Stomach (tissue), 9 donors: ENCODE results near the gene HOXD10. TPM values are rescaled to one million over a fixed set of nuclear protein-coding genes. Genes with fewer than 3 reads are reported as not detected.

Experiments
- DNase-seq, 2 donors: peaks; one replicate each; pipeline versions ENCODE4 v3.0.0 to v3.0.0-alpha.2; 2013 to 2019
- H3K27ac ChIP-seq, 5 donors: fragments of 200-600 bp in 4 of 5; sonication (generic) in 4 of 5; one replicate each; pipeline ENCODE4 v1.5.1; 2013 to 2019; ENCODE audit warnings: mild to moderate bottlenecking in 1 of 5, moderate library complexity in 1 of 5
- H3K27me3 ChIP-seq, 3 donors: fragments of 200-600 bp; sonication (generic); one replicate each; pipeline ENCODE4 v1.5.1; 2017 to 2019; ENCODE audit warnings: mixed run types in 1 of 3
- H3K36me3 ChIP-seq, 4 donors: fragments of 200-600 bp; sonication (generic); 1 replicate in 3 of 4; 2 replicates in 1 of 4; pipeline ENCODE4 v1.5.1; 2016 to 2019
- H3K4me1 ChIP-seq, 4 donors: fragments of 200-600 bp; sonication (generic); one replicate each; pipeline ENCODE4 v1.5.1; 2016 to 2019
- H3K4me3 ChIP-seq, 4 donors: fragments of 200-600 bp; sonication (generic) in 3 of 4; one replicate each; pipeline ENCODE4 v1.5.1; 2016 to 2019; ENCODE audit warnings: mild to moderate bottlenecking in 1 of 4
- H3K9me3 ChIP-seq, 4 donors: fragments of 200-600 bp; sonication (generic); one replicate each; pipeline ENCODE4 v1.5.1; 2016 to 2019
- EP300 ChIP-seq: sonication (generic); formaldehyde crosslinking; IDR thresholded peaks from one replicate; pipeline ENCODE4 v1.6.1; 2017; ENCODE audit warnings: antibody characterized with exemption
- POLR2A ChIP-seq, 4 donors: fragments of 450-650 bp; IDR thresholded peaks; one replicate each; pipeline ENCODE4 v1.6.1; 2016; ENCODE audit warnings: antibody characterized with exemption in 4 of 4, control low read depth in 2 of 4, mild to moderate bottlenecking in 1 of 4, moderate library complexity in 1 of 4
- POLR2AphosphoS5 ChIP-seq, 3 donors: sonication (generic); formaldehyde crosslinking; IDR thresholded peaks; one replicate each; pipeline ENCODE4 v1.6.1; 2016; ENCODE audit warnings: antibody characterized with exemption in 3 of 3
- WGBS, 5 donors: extraction: QIAGEN DNeasy Blood & Tissue Kit in 3 of 5; methylation state at CpG; one replicate each; pipeline versions ENCODE4 v1.1.5 to v1.1.7; 2013 to 2018; 5-methylcytosine and 5-hydroxymethylcytosine counted together
- intact Hi-C: fragments of 100-400 bp; cut with DNase I; formaldehyde crosslinking; loops from one replicate; pipeline ENCODE4 v1.15.1; 2023; ENCODE audit warnings: low total_unique reads
- polyA plus RNA-seq, 3 donors: library from polyadenylated mRNA; stranded (reverse); fragments of 200-250 nt; gene quantifications; one replicate each; pipeline ENCODE4 v1.2.3, GENCODE V29; 2013
- total RNA-seq, 5 donors: library from RNA; depleted of rRNA; stranded (reverse); fragments of >200 nt; gene quantifications; one replicate each; pipeline versions ENCODE4 v1.1.0 to v1.2.3, GENCODE V29; 2014 to 2016
- TF ChIP-seq, protein P1 (sequence below), 7 experiments: fragments of 450-650 bp in 4 of 7; fragments of 200-600 bp in 3 of 7; sonication (generic) in 3 of 7; IDR thresholded peaks; one replicate each; pipeline ENCODE4 v1.5.1; 2016 to 2019; ENCODE audit warnings: antibody characterized with exemption in 7 of 7, control low read depth in 2 of 7, mild to moderate bottlenecking in 1 of 7
- donor health status: healthy with polysubstance abuse.
- donor health status: Bipolar disorder and iron deficiency.
- donor health status: healthy.

The HOXD10 gene
- total and polyA plus RNA-seq, 8 donors, result 2.6 TPM; not detected in 7

DNA sequence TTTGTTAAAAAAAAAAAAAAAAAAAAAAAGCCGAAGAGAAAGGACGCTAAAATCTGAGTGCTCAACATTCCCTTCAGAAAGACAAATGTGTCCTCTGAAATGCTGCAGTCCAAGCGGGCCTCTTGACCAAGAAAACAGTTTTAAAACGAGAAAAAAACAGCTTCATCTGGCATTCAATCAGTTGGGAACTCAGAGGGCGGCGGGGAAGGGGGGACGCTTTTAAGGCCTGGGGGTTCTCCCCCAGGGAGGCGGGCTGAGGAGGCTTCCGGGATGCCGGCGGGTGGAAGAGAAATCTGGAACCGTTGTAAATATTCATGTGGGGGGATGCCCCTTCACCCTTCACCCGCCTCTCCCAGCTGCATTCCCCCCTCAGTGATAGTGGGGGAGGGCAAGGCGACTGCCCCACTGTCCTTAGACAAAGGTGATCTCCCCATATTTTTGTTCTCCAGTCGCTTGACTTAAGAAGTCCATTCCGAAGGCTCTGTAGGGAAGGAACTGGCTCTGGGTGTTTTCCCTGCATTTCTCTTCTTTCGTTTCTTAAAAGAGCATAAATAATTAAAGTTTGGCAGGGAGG is 12.7 kb upstream of the HOXD10 start:
- Histone ChIP-seq H3K27me3 (peaks cover 61 to 100% (median 99%) of the 10 kb centered on the region in 3 donors), H3K36me3 (no peaks in the 10 kb centered on the region), H3K4me1 (peaks cover 30 to 69% (median 44%) of the 10 kb centered on the region in 4 donors), H3K27ac (no peak overlapping the region), H3K4me3 (no peak overlapping the region), H3K9me3 (peaks cover 0 to 21% (median 0%) of the 10 kb centered on the region in 4 donors)
- intact Hi-C loops, result no loop called here
- 6 to 9% (median 7%) methylated on average over 17 of the region's 17 CpGs for WGBS, 5 donors
- TF ChIP-seq POLR2A (IDR thresholded peaks at IDR 0.05) (no peak), EP300 (no peak), POLR2AphosphoS5 (IDR thresholded peaks at IDR 0.05) (no peak)
- TF ChIP-seq, protein P1, sequence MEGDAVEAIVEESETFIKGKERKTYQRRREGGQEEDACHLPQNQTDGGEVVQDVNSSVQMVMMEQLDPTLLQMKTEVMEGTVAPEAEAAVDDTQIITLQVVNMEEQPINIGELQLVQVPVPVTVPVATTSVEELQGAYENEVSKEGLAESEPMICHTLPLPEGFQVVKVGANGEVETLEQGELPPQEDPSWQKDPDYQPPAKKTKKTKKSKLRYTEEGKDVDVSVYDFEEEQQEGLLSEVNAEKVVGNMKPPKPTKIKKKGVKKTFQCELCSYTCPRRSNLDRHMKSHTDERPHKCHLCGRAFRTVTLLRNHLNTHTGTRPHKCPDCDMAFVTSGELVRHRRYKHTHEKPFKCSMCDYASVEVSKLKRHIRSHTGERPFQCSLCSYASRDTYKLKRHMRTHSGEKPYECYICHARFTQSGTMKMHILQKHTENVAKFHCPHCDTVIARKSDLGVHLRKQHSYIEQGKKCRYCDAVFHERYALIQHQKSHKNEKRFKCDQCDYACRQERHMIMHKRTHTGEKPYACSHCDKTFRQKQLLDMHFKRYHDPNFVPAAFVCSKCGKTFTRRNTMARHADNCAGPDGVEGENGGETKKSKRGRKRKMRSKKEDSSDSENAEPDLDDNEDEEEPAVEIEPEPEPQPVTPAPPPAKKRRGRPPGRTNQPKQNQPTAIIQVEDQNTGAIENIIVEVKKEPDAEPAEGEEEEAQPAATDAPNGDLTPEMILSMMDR (IDR thresholded peaks at IDR 0.05), result no peak
- DNase-seq, result no peak

DNA sequence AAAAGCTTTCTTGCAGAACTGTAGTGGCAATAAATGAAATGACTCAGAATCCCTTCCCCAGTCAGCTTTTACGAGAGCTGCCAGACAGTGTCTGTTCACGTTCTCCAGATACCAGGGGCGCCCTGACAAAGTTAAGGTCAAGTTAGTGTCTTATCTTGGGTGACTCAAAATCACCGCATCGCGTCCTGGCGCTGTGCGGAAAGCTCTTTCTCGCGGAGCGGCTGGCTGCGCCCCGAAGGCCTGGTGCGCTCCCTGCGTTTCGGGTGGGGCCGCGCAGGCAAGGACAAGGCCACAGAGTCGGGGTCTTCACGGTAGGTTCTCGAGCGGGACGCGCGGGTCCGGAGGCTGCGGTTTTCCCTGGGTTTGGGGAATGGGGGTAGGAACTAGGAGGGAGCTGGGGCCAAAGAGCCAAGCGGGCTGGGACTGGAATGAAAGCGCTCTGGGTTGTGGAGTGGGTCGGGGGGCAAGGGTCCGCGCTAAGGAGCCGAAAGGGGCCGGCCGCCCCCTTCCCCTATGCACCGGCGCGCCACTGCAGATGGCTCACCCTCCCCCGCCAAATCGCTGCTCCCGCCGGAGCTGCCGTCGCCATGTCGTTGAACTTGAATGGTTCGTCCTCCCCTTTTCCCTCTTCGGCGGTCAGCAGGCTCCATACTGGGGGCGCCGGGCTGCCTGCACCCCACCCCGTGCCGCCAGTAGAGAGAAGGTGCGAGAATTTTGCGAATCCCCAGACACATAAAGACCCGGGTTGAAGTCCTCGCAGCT is 12.1 kb upstream of the HOXD10 start:
- Histone ChIP-seq H3K4me1 (peaks cover 30 to 67% (median 46%) of the 10 kb centered on the region in 4 donors), H3K27ac (no peak overlapping the region), H3K36me3 (no peaks in the 10 kb centered on the region), H3K27me3 (peaks cover 59 to 100% (median 99%) of the 10 kb centered on the region in 3 donors), H3K4me3 (peak overlapping the region in 1 of 4 donors; percentile 28), H3K9me3 (peaks cover 0 to 25% (median 0%) of the 10 kb centered on the region in 4 donors)
- no peak for DNase-seq
- TF ChIP-seq POLR2AphosphoS5 (IDR thresholded peaks at IDR 0.05), result no peak
- TF ChIP-seq EP300, result no peak
- TF ChIP-seq POLR2A (IDR thresholded peaks at IDR 0.05), result no peak
- TF ChIP-seq, protein P1 (IDR thresholded peaks at IDR 0.05), result no peak
- intact Hi-C loops, result no loop called here
- WGBS, 5 donors, result 2 to 10% (median 6%) methylated on average over 43 to 56 of the region's 56 CpGs

DNA sequence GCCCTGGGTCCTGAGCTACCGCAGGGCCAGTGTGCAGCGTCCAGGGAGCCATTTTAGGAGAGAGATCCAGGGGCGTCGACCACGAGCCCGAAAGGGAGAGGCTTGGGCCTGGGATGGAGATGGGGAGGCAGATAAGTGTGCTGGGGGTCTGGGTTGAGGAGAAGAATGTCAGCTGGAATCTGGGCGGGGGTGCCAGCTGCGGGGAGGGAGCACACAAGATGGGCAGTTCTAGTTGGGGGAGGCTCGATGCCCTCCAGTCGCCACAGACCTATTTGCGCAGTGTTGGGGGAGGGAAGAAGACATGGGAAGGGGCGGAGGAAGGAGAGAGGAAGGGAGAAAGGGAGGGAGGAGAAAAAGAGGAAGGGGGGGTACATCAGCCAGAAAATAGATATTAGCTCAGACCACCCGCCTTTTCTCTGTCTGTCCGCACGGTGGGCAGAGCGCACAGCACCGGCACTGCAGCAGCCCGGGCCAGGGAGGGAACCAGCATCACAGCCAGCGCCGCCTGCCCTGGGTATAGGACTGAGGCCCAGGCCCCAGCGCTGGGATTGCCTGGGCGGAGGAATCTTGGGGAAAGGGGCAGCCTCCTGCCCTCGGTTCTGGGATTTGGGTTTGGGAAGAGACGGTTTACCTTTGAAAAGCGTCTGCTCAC is 11.4 kb upstream of the HOXD10 start:
- Histone ChIP-seq H3K36me3 (no peaks in the 10 kb centered on the region), H3K27ac (no peak overlapping the region), H3K4me3 (peak overlapping the region in 1 of 4 donors; percentile 28), H3K27me3 (peaks cover 55 to 100% (median 99%) of the 10 kb centered on the region in 3 donors), H3K4me1 (peaks cover 30 to 60% (median 40%) of the 10 kb centered on the region in 4 donors), H3K9me3 (peaks cover 0 to 25% (median 0%) of the 10 kb centered on the region in 4 donors)
- 4 to 8% (median 5%) methylated on average over 25 of the region's 25 CpGs for WGBS, 5 donors
- DNase-seq, result no peak
- intact Hi-C loops, result no loop called here
- TF ChIP-seq, protein P1 (IDR thresholded peaks at IDR 0.05), result no peak
- TF ChIP-seq POLR2A (IDR thresholded peaks at IDR 0.05), result no peak
- TF ChIP-seq EP300, result no peak
- no peak for TF ChIP-seq POLR2AphosphoS5 (IDR thresholded peaks at IDR 0.05)

DNA sequence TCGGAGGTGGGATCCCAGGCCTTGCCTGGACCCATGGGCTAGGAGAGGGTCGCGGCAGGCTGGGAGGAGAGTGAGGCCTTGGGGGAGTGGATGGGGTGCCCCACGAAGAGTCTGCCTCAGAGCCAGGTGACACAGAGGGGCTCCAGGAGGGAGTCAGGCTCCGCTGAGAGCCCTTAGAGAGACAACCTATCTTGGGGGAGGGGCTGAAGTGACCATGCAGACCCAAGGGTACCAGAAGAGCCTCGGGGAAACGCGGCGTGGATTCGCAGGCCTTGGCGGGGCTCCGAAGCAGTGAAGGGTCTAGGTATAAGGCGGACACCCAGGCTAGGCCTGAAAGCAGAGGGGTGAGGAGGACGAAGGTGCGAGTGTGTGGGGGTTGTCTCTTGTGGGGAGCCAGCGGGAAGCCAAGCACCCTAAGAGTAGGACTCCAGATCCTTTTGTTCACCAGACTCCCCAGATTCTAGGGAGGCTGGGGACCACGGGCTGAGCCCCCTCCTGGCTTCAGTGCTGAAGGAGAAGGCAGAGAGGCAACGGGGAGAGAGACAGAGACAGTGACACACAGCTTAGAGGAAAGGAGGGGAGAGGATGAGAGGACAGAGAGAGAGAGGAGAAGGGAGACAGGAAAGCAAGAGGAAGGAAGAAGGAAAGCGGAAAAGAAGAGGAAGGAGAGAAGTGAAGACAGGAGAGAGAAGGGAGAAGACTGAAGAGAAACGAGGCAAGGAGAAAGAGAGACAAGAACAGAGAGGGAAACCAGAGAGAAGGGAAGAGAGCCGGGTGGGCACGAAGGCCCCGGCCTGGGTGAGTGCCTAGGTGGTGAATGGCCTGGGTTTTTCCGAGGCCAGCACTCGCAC is 10.6 kb upstream of the HOXD10 start:
- WGBS, 5 donors, result 6 to 11% (median 7%) methylated on average over 19 to 25 of the region's 25 CpGs
- H3K36me3 ChIP-seq, result no peaks in the 10 kb centered on the region
- peaks cover 58 to 100% (median 99%) of the 10 kb centered on the region in 3 donors for H3K27me3 ChIP-seq
- peaks cover 30 to 53% (median 40%) of the 10 kb centered on the region in 4 donors for H3K4me1 ChIP-seq
- TF ChIP-seq EP300, result no peak
- TF ChIP-seq POLR2AphosphoS5 (IDR thresholded peaks at IDR 0.05), result no peak
- TF ChIP-seq POLR2A (IDR thresholded peaks at IDR 0.05), result no peak
- TF ChIP-seq, protein P1 (IDR thresholded peaks at IDR 0.05), result no peak
- no peak overlapping the region for H3K27ac ChIP-seq
- H3K4me3 ChIP-seq, result no peak overlapping the region
- no peak for DNase-seq
- intact Hi-C loops, result no loop called here
- H3K9me3 ChIP-seq, result peaks cover 0 to 25% (median 0%) of the 10 kb centered on the region in 4 donors
